ENCODE results near the gene ZNF597. TPM values are rescaled to one million over a fixed set of nuclear protein-coding genes. Genes with fewer than 3 reads are reported as not detected.

ZNF597 gene
- total and polyA plus RNA-seq, 10 of the 15 experiments (the other 5 are each of a cell fraction or from before 2014, with no cell fraction given), result 0.80 to 2.8 (median 2.0) TPM

- TF ChIP-seq NR2C1 (IDR thresholded peaks at IDR 0.05) (peak; percentile 37; the same call in 1 of the 2 replicates), RELA (IDR thresholded peaks at IDR 0.05; ENCODE audit: borderline replicate concordance, partially characterized antibody) (peak; percentile 23), FOS (IDR thresholded peaks at IDR 0.05; ENCODE audit: borderline replicate concordance, extremely low read depth, insufficient read length) (peak; percentile 54), SRF (IDR thresholded peaks at IDR 0.05; ENCODE audit: low read depth in 2 of 2, low read length in 2 of 2) (no peak), ZSCAN29 (IDR thresholded peaks at IDR 0.05) (peak; percentile 39; the same call in 1 of the 2 replicates), PBX3 (IDR thresholded peaks at IDR 0.05; ENCODE audit: insufficient replicate concordance, low read depth, low read length) (peak; percentile 99), TBL1XR1 (IDR thresholded peaks at IDR 0.05; ENCODE audit: low read depth, low read length) (0 out of 2 replicates have a peak, but pooled peaks have one; percentile 14), HDAC6 (IDR thresholded peaks at IDR 0.05; ENCODE audit: unreplicated experiment) (no peak), WRNIP1 (IDR thresholded peaks at IDR 0.05; ENCODE audit: borderline replicate concordance, low read depth, low read length) (no peak), STAT1 (conservative IDR thresholded peaks at IDR 0.05) (0 out of 2 replicates have a peak, but pooled peaks have one; percentile 14), POU2F2 (IDR thresholded peaks at IDR 0.05; ENCODE audit: borderline replicate concordance, low read depth, low read length) (peak; percentile 29; the same call in 1 of the 3 replicates), MYB (IDR thresholded peaks at IDR 0.05; ENCODE audit: borderline replicate concordance, low read depth, low read length) (0 out of 2 replicates have a peak, but pooled peaks have one; percentile 20), NR2C2 (IDR thresholded peaks at IDR 0.05; ENCODE audit: borderline replicate concordance, control insufficient read depth, insufficient read length, low read depth) (no peak), CHD4 (IDR thresholded peaks at IDR 0.05) (no peak), SPI1 (IDR thresholded peaks at IDR 0.05; ENCODE audit: borderline replicate concordance, insufficient read depth, low read depth, low read length) (0 out of 2 replicates have a peak, but pooled peaks have one; percentile 27), MYC (IDR thresholded peaks at IDR 0.05; ENCODE audit: insufficient read depth, insufficient read length, insufficient replicate concordance, low read length, severe bottlenecking) (no peak), TARDBP (IDR thresholded peaks at IDR 0.05; ENCODE audit: borderline replicate concordance) (peak; percentile 15; the same call in 1 of the 2 replicates), KAT2A (conservative IDR thresholded peaks at IDR 0.05; ENCODE audit: control insufficient read depth, low read depth, low read length) (no peak), CBFB (IDR thresholded peaks at IDR 0.05; ENCODE audit: low read depth) (peak; percentile 54; the same call in 1 of the 2 replicates), ZBTB33 (IDR thresholded peaks at IDR 0.05) (no peak), BMI1 (IDR thresholded peaks at IDR 0.05; ENCODE audit: borderline replicate concordance) (no peak), ASH2L (IDR thresholded peaks at IDR 0.05; ENCODE audit: borderline replicate concordance, low read depth) (peak; percentile 93), EGR1 (IDR thresholded peaks at IDR 0.05; ENCODE audit: borderline replicate concordance in 1 of 2, low read depth in 2 of 2, low read length in 2 of 2) (peak; percentile 76 to 79), NRF1 (conservative IDR thresholded peaks at IDR 0.05; ENCODE audit: low read depth, low read length) (peak; percentile 91), HDGF (IDR thresholded peaks at IDR 0.05) (peak; percentile 87), ZNF217 (IDR thresholded peaks at IDR 0.05) (peak; percentile 67; the same call in 1 of the 2 replicates), HCFC1 (IDR thresholded peaks at IDR 0.05; ENCODE audit: low read length) (peak; percentile 93), EZH2 (IDR thresholded peaks at IDR 0.05; ENCODE audit: borderline replicate concordance, control insufficient read depth, low read depth, low read length) (no peak)
Measured at GRCh38 chr16:3400779-3401688, 42.3 kb downstream of the ZNF597 start, which contains the start of the genes ZNF174 and ZSCAN32 (continued).
